GM12878 (cell line): ENCODE data around the gene CDYL. TPM values are rescaled to one million over a fixed set of nuclear protein-coding genes. Genes with fewer than 3 reads are reported as not detected.

Source experiments
- ATAC-seq: fragments of 200-7000 bp; cut with Tn5 transposase; 3 replicates; pipeline ENCODE4 v1.9.1; 2020; ENCODE audit warnings: mild to moderate bottlenecking, moderate library complexity
- BruUV-seq: library from RNA; stranded (reverse); fragments of 400-500 nt; replicated peaks from 2 replicates; lab custom pipeline; 2021; lab: Mats Ljungman, UMichigan
- CTCF ChIA-PET: fragments of 300-600 bp; sonication (Branson Sonifier 250); formaldehyde crosslinking; extraction: SDS; loops from one replicate; lab custom pipeline; 2021; ENCODE audit warnings: inconsistent platforms; lab: Yijun Ruan, JAX
- POLR2A ChIA-PET: fragments of 350-600 bp; formaldehyde crosslinking; extraction: SDS; loops from one replicate; lab custom pipeline; 2021; ENCODE audit warnings: inconsistent platforms; lab: Charles Lee
- RAD21 ChIA-PET: fragments of 300-600 bp; sonication (Branson Sonifier 250); formaldehyde crosslinking; loops from one replicate; lab custom pipeline; 2023; ENCODE audit warnings: antibody characterized with exemption; ENCODE audit not compliant: unreplicated experiment; lab: Charles Lee
- SMC1A ChIA-PET: fragments of 300-600 bp; sonication (Branson Sonifier 250); formaldehyde crosslinking; loops from one replicate; lab custom pipeline; 2023; ENCODE audit not compliant: unreplicated experiment, uncharacterized antibody; lab: Charles Lee
- DNase-seq: peaks from one replicate; pipeline ENCODE4 v3.0.0-alpha.2; 2011; ENCODE audit warnings: low read depth, low spot score
- FAIRE-seq: peaks from 3 replicates; lab custom pipeline; 2011; peaks lifted over from hg19 to GRCh38; lab: Jason Lieb, UNC
- H2AFZ ChIP-seq: 2 replicates; pipeline ENCODE4 v1.6.0; 2011; ENCODE audit warnings: low read depth, low read length, control low read depth; ENCODE audit not compliant: control insufficient read depth
- H3K27ac ChIP-seq: 2 replicates; pipeline ENCODE4 v1.5.1; 2011; ENCODE audit warnings: control low read depth; ENCODE audit not compliant: control insufficient read depth, insufficient read depth
- H3K27me3 ChIP-seq, 2 experiments: replicated peaks in 1 of 2; 2 replicates each; pipeline versions ENCODE4 v1.6.0 to v1.6.1; 2011; ENCODE audit warnings: low read length in 1 of 2; ENCODE audit not compliant: control insufficient read depth in 2 of 2, insufficient read depth in 2 of 2
- H3K36me3 ChIP-seq, 2 experiments: 2 replicates each; pipeline ENCODE4 v1.5.1; 2011; ENCODE audit warnings: low read length in 1 of 2; ENCODE audit not compliant: control insufficient read depth in 2 of 2, insufficient read depth in 2 of 2
- H3K4me1 ChIP-seq: 2 replicates; pipeline ENCODE4 v1.6.1; 2011; ENCODE audit warnings: mild to moderate bottlenecking, low read length, moderate library complexity, mixed read lengths; ENCODE audit not compliant: control insufficient read depth, insufficient read depth
- H3K4me2 ChIP-seq: 2 replicates; pipeline ENCODE4 v1.6.0; 2011; ENCODE audit warnings: control low read depth; ENCODE audit not compliant: control insufficient read depth, insufficient read depth
- H3K4me3 ChIP-seq: fragments of 200-600 bp; sonication (generic); 2 replicates; pipeline ENCODE4 v1.5.1; 2016
- H3K79me2 ChIP-seq: 2 replicates; pipeline ENCODE4 v1.6.0; 2011; ENCODE audit warnings: low read length; ENCODE audit not compliant: control insufficient read depth, insufficient read depth
- H3K9ac ChIP-seq: 2 replicates; pipeline ENCODE4 v1.8.0; 2011; ENCODE audit warnings: low read length, control low read depth, mixed read lengths; ENCODE audit not compliant: control insufficient read depth, insufficient read depth
- H3K9me3 ChIP-seq: replicated peaks from 3 replicates; pipeline ENCODE4 v1.5.1; 2011; ENCODE audit warnings: mild to moderate bottlenecking, low read length; ENCODE audit not compliant: control insufficient read depth, insufficient read depth
- H4K20me1 ChIP-seq: 2 replicates; pipeline ENCODE4 v1.6.0; 2011; ENCODE audit not compliant: control insufficient read depth, insufficient read depth
- IRF4 ChIP-seq: IDR thresholded peaks from 2 replicates; pipeline ENCODE4 v1.6.1; 2011; ENCODE audit warnings: low read depth, low read length
- JUNB ChIP-seq: IDR thresholded peaks from 2 replicates; pipeline ENCODE4 v1.6.1; 2016; ENCODE audit warnings: antibody characterized with exemption, mild to moderate bottlenecking
- MYC ChIP-seq: IDR thresholded peaks from 2 replicates; pipeline ENCODE4 v1.6.1; 2011; ENCODE audit warnings: mild to moderate bottlenecking, low read length, moderate library complexity, inconsistent platforms; ENCODE audit not compliant: insufficient read depth, insufficient replicate concordance, insufficient read length, severe bottlenecking
- NR2C1 ChIP-seq: fragments of 450-650 bp; IDR thresholded peaks from 2 replicates; pipeline ENCODE4 v1.6.1; 2017; ENCODE audit warnings: antibody characterized with exemption, mild to moderate bottlenecking, moderate library complexity
- PKNOX1 ChIP-seq: fragments of 450-650 bp; IDR thresholded peaks from 2 replicates; pipeline ENCODE4 v1.6.1; 2016; ENCODE audit warnings: mild to moderate bottlenecking
- TARDBP ChIP-seq: IDR thresholded peaks from 2 replicates; pipeline ENCODE4 v1.6.1; 2016; ENCODE audit warnings: borderline replicate concordance
- ZNF24 ChIP-seq: fragments of 450-650 bp; IDR thresholded peaks from 2 replicates; pipeline ENCODE4 v1.6.1; 2017; ENCODE audit warnings: antibody characterized with exemption, mild to moderate bottlenecking
- ZNF274 ChIP-seq: IDR thresholded peaks from one replicate; pipeline ENCODE4 v1.8.0; 2011; ENCODE audit not compliant: insufficient read length, insufficient read depth
- WGBS: methylation state at CpG from one replicate; pipeline ENCODE4 v1.1.6; 2016; ENCODE audit warnings: low lambda C conversion rate; ENCODE audit not compliant: insufficient replicate concordance, insufficient coverage; ENCODE audit errors: missing lambda C conversion rate; 5-methylcytosine and 5-hydroxymethylcytosine counted together
- in situ Hi-C: fragments of 300-500 bp; cut with MboI; formaldehyde crosslinking; loops from 9 replicates; pipeline ENCODE4 v1.14.3; 2018; ENCODE audit warnings: mixed read lengths
- intact Hi-C: fragments of 100-400 bp; cut with micrococcal nuclease; formaldehyde crosslinking; loops from one replicate; pipeline ENCODE4 v1.14.2; 2022; ENCODE audit not compliant: unreplicated experiment
- polyA plus RNA-seq, 11 experiments: library from polyadenylated mRNA; depleted of rRNA in 4 of 11; unstranded in 6 of 11; stranded (reverse) in 5 of 11; fragments of >200 nt; fragmentation: Nextera tagmentation in 4 of 11; fragmentation: Illumina TruSeq in 1 of 11; extraction: Ambion mirVana in 4 of 11; extraction: Trizol in 1 of 11; gene quantifications; 1 replicate in 1 of 11; 2 replicates in 10 of 11; pipeline versions ENCODE4 v1.2.1 to v1.2.3, GENCODE V29; 2011 to 2016; ENCODE audit warnings: inconsistent platforms in 2 of 11, missing spikeins in 2 of 11, low read depth in 1 of 11
- total RNA-seq, 4 experiments: library from RNA; depleted of rRNA in 3 of 4; stranded (reverse); fragments of >200 nt in 3 of 4; fragmentation: Illumina TruSeq in 1 of 4; extraction: Trizol in 1 of 4; gene quantifications; 2 replicates each; pipeline versions ENCODE4 v1.2.1 to v1.2.3, GENCODE V29; 2013 to 2021

CDYL gene
- total and polyA plus RNA-seq, 10 of the 15 experiments (the other 5 are each of a cell fraction or from before 2014, with no cell fraction given) = 9.3 to 61.2 (median 28.5) TPM

- no peak overlapping the region for H3K4me3 ChIP-seq
- H3K9me3 ChIP-seq = no peaks in the 10 kb centered on the region
- BruUV-seq = no TSS peak
- TF ChIP-seq TARDBP = no peak
- no peak for TF ChIP-seq ZNF274
- no peak for TF ChIP-seq NR2C1
- H3K79me2 ChIP-seq = no peaks in the 10 kb centered on the region; the same call in 1 of the 2 replicates
- H2AFZ ChIP-seq = no peak overlapping the region
- no peak overlapping the region for H3K27ac ChIP-seq
- DNase-seq (no peak), FAIRE-seq (no peak), ATAC-seq (no peak)
- intact Hi-C loops (loop anchor here (2.0 to 5.0 kb wide), 2 partner anchors 80 to 161 kb away; partner anchors contain the start of gene CDYL), in situ Hi-C loops (no loop called here)
- peaks cover 8 to 18% of the 10 kb centered on the region in 2 experiments for H3K36me3 ChIP-seq
- H3K4me1 ChIP-seq = peaks cover 19% of the 10 kb centered on the region
- H3K9ac ChIP-seq = no peak overlapping the region
- ChIA-PET CTCF (interaction anchor here (0.6 to 2.5 kb wide), 3 partner anchors 10 to 134 kb away, joined by 3 to 9 read pairs (median 3); no protein-coding TSS in a partner anchor), SMC1A (interaction anchor here (0.7 to 1.1 kb wide), 2 partner anchors 54 to 194 kb away, joined by 3 read pairs; no protein-coding TSS in a partner anchor), POLR2A (no interaction called here), RAD21 (interaction anchor here (1.2 kb wide), 1 partner anchor 78 kb away, joined by 4 read pairs; no protein-coding TSS in a partner anchor)
- WGBS = 96% methylated on average over 9 of the region's 9 CpGs
- no peak overlapping the region for H3K4me2 ChIP-seq
- H4K20me1 ChIP-seq = peaks cover 3% of the 10 kb centered on the region; the same call in 1 of the 2 replicates
- no peaks in the 10 kb centered on the region for H3K27me3 ChIP-seq
Measured at GRCh38 chr6:4937414-4937813, 161.2 kb downstream of the CDYL start.

GRCh38 chr6:4939241-4939640 lies 163.0 kb downstream of the CDYL start:
- no peak for FAIRE-seq
- ChIA-PET RAD21 (no interaction called here), POLR2A (no interaction called here), SMC1A (interaction anchor here (0.9 kb wide), 1 partner anchor 1206 kb away, joined by 3 read pairs; no protein-coding TSS in a partner anchor), CTCF (interaction anchor here (1.7 kb wide), 1 partner anchor 212 kb away, joined by 4 read pairs; no protein-coding TSS in a partner anchor)
- BruUV-seq = no TSS peak
- WGBS = 0% methylated on average over 1 of the region's 1 CpG
- no peaks in the 10 kb centered on the region for H3K27me3 ChIP-seq
- H4K20me1 ChIP-seq = no peaks in the 10 kb centered on the region
- no peak overlapping the region; the same call in 1 of the 2 replicates for H3K27ac ChIP-seq
- in situ Hi-C loops (no loop called here), intact Hi-C loops (loop anchor here (5.0 kb wide), 1 partner anchor 82 kb away; no protein-coding TSS in a partner anchor)
- H3K79me2 ChIP-seq = no peaks in the 10 kb centered on the region; the same call in 1 of the 2 replicates
- peak; percentile 15; the same call in 2 of the 3 replicates for ATAC-seq
- no peaks in the 10 kb centered on the region for H3K9me3 ChIP-seq
- no peak overlapping the region for H3K4me3 ChIP-seq
- H3K9ac ChIP-seq = no peak overlapping the region
- no peak for DNase-seq
- TF ChIP-seq JUNB (peak; percentile 56), MYC (no peak), ZNF24 (no peak), IRF4 (no peak), PKNOX1 (peak; percentile 41; the same call in 1 of the 2 replicates)
- peaks cover 23% of the 10 kb centered on the region for H3K4me1 ChIP-seq
- H2AFZ ChIP-seq = no peak overlapping the region
- no peak overlapping the region for H3K4me2 ChIP-seq
- peaks cover 10 to 28% of the 10 kb centered on the region in 2 experiments for H3K36me3 ChIP-seq
